Effector CD4-positive, alpha-beta T cell (primary cell): ENCODE results near the gene PPP2R5B.
"Not testable (repeated sequence)": the region's sequence is repeated elsewhere in the genome, so short reads cannot be mapped to it uniquely, and the experiment has no call there.

Source experiments
- DNase-seq: peaks from one replicate; pipeline ENCODE4 v3.0.0-alpha.2; 2020

PPP2R5B gene

GRCh38 chr11:64931290-64931689, 6.8 kb downstream of the PPP2R5B start:
- no peak for DNase-seq

GRCh38 chr11:64932324-64932723, 7.8 kb downstream of the PPP2R5B start:
- DNase-seq, result no peak

GRCh38 chr11:64933213-64933934, 8.9 kb downstream of the PPP2R5B start:
- no peak for DNase-seq

- no peak for DNase-seq
These were observed 9.6 kb downstream of the PPP2R5B start for GRCh38 chr11:64933935-64934681.

GRCh38 chr11:64934682-64935358, 10.3 kb downstream of the PPP2R5B start:
- DNase-seq, result no peak

GRCh38 chr11:64935359-64936081, 11.0 kb downstream of the PPP2R5B start, which contains the start of gene GPHA2:
TSS of gene GPHA2 (minus strand) at chr11:64935893. CDS start at chr11:64935460, 433 bp downstream.
- no peak for DNase-seq

GRCh38 chr11:64936539-64936938, 12.1 kb downstream of the PPP2R5B start:
- DNase-seq, result no peak

- no peak for DNase-seq
These were observed 22.8 kb downstream of the PPP2R5B start for GRCh38 chr11:64947208-64947814.

- no peak for DNase-seq
These were observed 27.0 kb downstream of the PPP2R5B start for GRCh38 chr11:64951529-64951928.

GRCh38 chr11:64954201-64954600, 29.7 kb downstream of the PPP2R5B start:
- DNase-seq, result no peak

- no peak for DNase-seq
These were observed 35.0 kb downstream of the PPP2R5B start for GRCh38 chr11:64959498-64959897.

- no peak for DNase-seq
These were observed 36.2 kb downstream of the PPP2R5B start for GRCh38 chr11:64960719-64961118.

- DNase-seq, result no peak
These were observed 38.7 kb downstream of the PPP2R5B start for GRCh38 chr11:64963072-64963631.

GRCh38 chr11:64967375-64967774, 42.9 kb downstream of the PPP2R5B start:
- no peak for DNase-seq

GRCh38 chr11:64969209-64969608, 44.7 kb downstream of the PPP2R5B start:
- DNase-seq, result no peak

GRCh38 chr11:64970731-64971151, 46.3 kb downstream of the PPP2R5B start:
- DNase-seq, result no peak

- DNase-seq, result peak; percentile 82
These were observed 47.1 kb downstream of the PPP2R5B start, which contains the start of gene MAJIN for GRCh38 chr11:64971421-64972233. TSS of gene MAJIN (minus strand) at chr11:64972108. CDS start at chr11:64959405, 12,703 bp downstream.

GRCh38 chr11:64974124-64974523, 49.6 kb downstream of the PPP2R5B start:
- DNase-seq, result no peak

GRCh38 chr11:64976651-64977050, 52.2 kb downstream of the PPP2R5B start:
- DNase-seq, result no peak

GRCh38 chr11:64983339-64983738, 58.9 kb downstream of the PPP2R5B start:
- DNase-seq, result not testable (repeated sequence)
